SU-DHL-6 (cell line): ENCODE data around the gene GHDC.
A peak's percentile ranks its signal among the peaks of the same experiment; 100 is the strongest.

Experiments
- H2AFZ ChIP-seq: fragments of 200-600 bp; sonication (generic); 2 replicates; pipeline ENCODE4 v1.6.1; 2014; ENCODE audit warnings: low read depth, mild to moderate bottlenecking, moderate library complexity, mixed read lengths, antibody characterized with exemption, low read length; ENCODE audit not compliant: severe bottlenecking
- H3F3A ChIP-seq: fragments of 200-600 bp; shearing (Covaris generic); 2 replicates; pipeline ENCODE4 v1.6.0; 2016; ENCODE audit warnings: antibody characterized with exemption, mild to moderate bottlenecking; ENCODE audit not compliant: insufficient read depth
- H3K27ac ChIP-seq: fragments of 200-600 bp; sonication (generic); 2 replicates; pipeline ENCODE4 v1.5.1; 2016; ENCODE audit warnings: low read depth, mild to moderate bottlenecking, low read length, moderate library complexity, mixed read lengths
- H3K27me3 ChIP-seq: fragments of 200-600 bp; sonication (generic), shearing (Covaris generic); 2 replicates; pipeline ENCODE4 v1.6.0; 2014; ENCODE audit warnings: mild to moderate bottlenecking, low read length
- H3K36me3 ChIP-seq: fragments of 200-600 bp; sonication (generic); 2 replicates; pipeline ENCODE4 v1.6.1; 2014; ENCODE audit warnings: mild to moderate bottlenecking, low read length, mixed read lengths
- H3K4me2 ChIP-seq: fragments of 300-600, 200-600 bp; shearing (Covaris generic), sonication (generic); 2 replicates; pipeline ENCODE4 v1.6.0; 2014; ENCODE audit warnings: low read length, low read depth, mild to moderate bottlenecking; ENCODE audit not compliant: poor library complexity, severe bottlenecking
- H3K4me3 ChIP-seq: fragments of 200-600 bp; sonication (generic); 2 replicates; pipeline ENCODE4 v1.5.1; 2014; ENCODE audit warnings: antibody characterized with exemption, low read length, mild to moderate bottlenecking, mixed read lengths; ENCODE audit not compliant: insufficient read depth, poor library complexity, severe bottlenecking
- H3K79me2 ChIP-seq: fragments of 200-600 bp; sonication (generic); 2 replicates; pipeline ENCODE4 v1.6.1; 2014; ENCODE audit warnings: mild to moderate bottlenecking, low read length, moderate library complexity; ENCODE audit not compliant: insufficient read depth
- H3K9ac ChIP-seq: fragments of 200-600 bp; sonication (generic); 2 replicates; pipeline ENCODE4 v1.7.0; 2014; ENCODE audit warnings: mild to moderate bottlenecking, low read length
- H3K9me2 ChIP-seq: fragments of 200-600 bp; sonication (generic); replicated peaks from 2 replicates; pipeline ENCODE4 v1.6.1; 2014; ENCODE audit warnings: low read length; ENCODE audit not compliant: insufficient read depth
- H3K9me3 ChIP-seq: fragments of 200-600 bp; sonication (generic); 2 replicates; pipeline ENCODE4 v1.6.1; 2014; ENCODE audit warnings: low read length, mixed read lengths; ENCODE audit not compliant: insufficient read depth
- H4K20me1 ChIP-seq: fragments of 200-600 bp; sonication (generic); 2 replicates; pipeline ENCODE4 v1.6.1; 2014; ENCODE audit warnings: low read depth, mild to moderate bottlenecking, antibody characterized with exemption, low read length, moderate library complexity, mixed read lengths
- CTCF ChIP-seq: fragments of 200-600 bp; sonication (generic); IDR thresholded peaks from one replicate; pipeline ENCODE4 v1.5.1; 2017; ENCODE audit warnings: antibody characterized with exemption, mild to moderate bottlenecking, low read length, moderate library complexity; ENCODE audit not compliant: insufficient read depth, poor library complexity, severe bottlenecking
- EZH2phosphoT487 ChIP-seq: fragments of 200-600 bp; sonication (generic), shearing (Covaris generic); conservative IDR thresholded peaks from 2 replicates; pipeline ENCODE4 v1.6.1; 2018; ENCODE audit warnings: mild to moderate bottlenecking, antibody characterized with exemption, low read length, moderate library complexity, mixed read lengths

GHDC gene

GRCh38 chr17:42184713-42185620 lies 9.3 kb downstream of the GHDC start, which contains the start of gene HCRT:
TSS of gene HCRT (minus strand) at chr17:42185452. CDS start at chr17:42185365, 87 bp downstream.
- TF ChIP-seq CTCF, result no peak
- TF ChIP-seq EZH2phosphoT487, result no peak
- Histone ChIP-seq H3K4me2 (peak within 1 kb of the TSS; percentile 68), H3K9me3 (no peaks in the 10 kb centered on the region), H3K27ac (no peak within 1 kb of the TSS), H3K36me3 (no peaks in the 10 kb centered on the region), H4K20me1 (no peaks in the 10 kb centered on the region), H2AFZ (peak within 1 kb of the TSS; percentile 90), H3K4me3 (peak within 1 kb of the TSS; percentile 55), H3K79me2 (no peaks in the 10 kb centered on the region), H3K9me2 (no peaks in the 10 kb centered on the region), H3F3A (0 out of 2 replicates have a peak, but pooled peaks cover 8% of the 10 kb centered on the region), H3K27me3 (no peaks in the 10 kb centered on the region), H3K9ac (peak within 1 kb of the TSS; percentile 64)

GRCh38 chr17:42183741-42184711 lies 10.3 kb downstream of the GHDC start:
- H3K4me3 ChIP-seq, result peak overlapping the region; percentile 55
- peak overlapping the region; percentile 64 for H3K9ac ChIP-seq

More at GRCh38 chr17:42183741-42184711, 10.3 kb downstream of the GHDC start:
- Histone ChIP-seq H3K9me3 (no peaks in the 10 kb centered on the region), H3K27ac (peak overlapping the region; percentile 10), H3F3A (peaks cover 14% of the 10 kb centered on the region), H3K9me2 (no peaks in the 10 kb centered on the region), H3K4me2 (peak overlapping the region; percentile 68), H3K27me3 (no peaks in the 10 kb centered on the region), H3K79me2 (no peaks in the 10 kb centered on the region), H3K36me3 (no peaks in the 10 kb centered on the region), H4K20me1 (no peaks in the 10 kb centered on the region), H2AFZ (peak overlapping the region; percentile 90)
- TF ChIP-seq EZH2phosphoT487, result no peak
- peak; percentile 74 for TF ChIP-seq CTCF
